ENCODE measurements around the gene TXNRD2. TPM values are rescaled to one million over a fixed set of nuclear protein-coding genes. Genes with fewer than 3 reads are reported as not detected.
A peak's percentile ranks its signal among the peaks of the same experiment; 100 is the strongest.

Gene TXNRD2
- total RNA-seq, 1 experiment from 2014 or later: 19.7 TPM

DNA sequence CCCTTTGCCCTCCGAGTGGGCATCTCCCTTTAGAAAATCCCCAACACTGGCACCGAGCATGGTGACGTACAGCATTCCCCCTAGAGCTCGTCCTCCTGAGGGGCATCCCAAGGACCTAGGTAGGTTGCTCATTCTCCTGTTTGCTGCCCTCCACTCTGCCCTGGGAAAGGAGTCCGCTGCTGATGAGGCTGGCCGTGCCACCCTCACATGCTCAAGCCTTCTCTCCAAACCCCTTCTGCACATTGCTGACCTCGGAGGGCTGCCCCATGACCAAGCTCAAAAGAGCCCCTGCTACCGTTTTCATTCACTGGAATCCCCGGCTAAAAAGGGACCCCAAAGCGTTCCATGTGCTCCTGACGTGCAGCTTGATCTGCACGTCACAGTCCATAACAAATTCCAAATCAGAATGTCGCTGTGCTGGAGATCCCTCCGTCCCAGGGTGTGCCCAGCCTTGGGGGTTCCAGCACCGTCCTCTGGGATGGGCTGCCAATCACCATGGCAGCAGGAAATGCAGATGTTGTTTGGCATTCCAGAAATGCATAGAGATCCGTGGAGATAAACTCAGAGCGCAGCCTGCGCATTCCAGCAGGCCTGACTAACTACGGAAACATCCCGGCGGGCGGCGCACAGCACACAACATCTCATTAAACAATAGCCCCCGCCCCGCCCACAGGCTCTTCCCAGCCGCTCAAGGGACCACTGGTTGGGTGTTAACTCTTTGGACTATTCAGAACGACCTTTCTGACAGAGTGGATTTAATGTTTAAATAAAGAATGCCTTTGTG, 60.6 kb downstream of the TXNRD2 start:
- Histone ChIP-seq H2AFZ (ENCODE audit: low read depth, low read length, poor library complexity, severe bottlenecking) (no peak overlapping the region), H3K4me1 (ENCODE audit: control insufficient read depth in 1 of 2, insufficient read depth in 2 of 2, low read length in 2 of 2) (peaks cover 23 to 34% of the 10 kb centered on the region in 2 experiments), H3K36me3 (ENCODE audit: control insufficient read depth in 1 of 2, insufficient read depth in 2 of 2, low read length in 2 of 2) (no peaks in the 10 kb centered on the region), H3K9me2 (ENCODE audit: insufficient read depth) (no peaks in the 10 kb centered on the region), H3K9me3 (ENCODE audit: control insufficient read depth in 1 of 2, insufficient read depth in 1 of 2, low read depth in 1 of 2, low read length in 2 of 2) (no peaks in the 10 kb centered on the region), H3K4me2 (ENCODE audit: low read length) (peak overlapping the region; percentile 69), H3K27ac (ENCODE audit: low read depth, low read length) (peak overlapping the region; percentile 50; the same call in 1 of the 2 replicates), H3K79me2 (ENCODE audit: insufficient read depth, low read length) (no peaks in the 10 kb centered on the region), H4K20me1 (ENCODE audit: insufficient read depth) (no peaks in the 10 kb centered on the region), H3K27me3 (ENCODE audit: insufficient read depth, low read length) (no peaks in the 10 kb centered on the region), H3K9ac (ENCODE audit: low read length) (peak overlapping the region; percentile 50), H3K4me3 (replicated peaks in 1 of 2; ENCODE audit: low read depth in 1 of 2, low read length in 2 of 2) (peak overlapping the region in 1 of 2 experiments; percentile 28; a peak in 2 of 4 replicates)
- TF ChIP-seq ZFX (IDR thresholded peaks at IDR 0.05) (no peak), EZH2phosphoT487 (IDR thresholded peaks at IDR 0.05; ENCODE audit: borderline replicate concordance) (no peak), FOSL1 (IDR thresholded peaks at IDR 0.05; ENCODE audit: low read depth) (no peak; the same call in none of the 2 replicates), EZH2 (IDR thresholded peaks at IDR 0.05) (no peak), SRF (IDR thresholded peaks at IDR 0.05; ENCODE audit: low read depth) (no peak), SIN3A (IDR thresholded peaks at IDR 0.05; ENCODE audit: low read depth) (no peak)
- TF ChIP-seq, protein P1, sequence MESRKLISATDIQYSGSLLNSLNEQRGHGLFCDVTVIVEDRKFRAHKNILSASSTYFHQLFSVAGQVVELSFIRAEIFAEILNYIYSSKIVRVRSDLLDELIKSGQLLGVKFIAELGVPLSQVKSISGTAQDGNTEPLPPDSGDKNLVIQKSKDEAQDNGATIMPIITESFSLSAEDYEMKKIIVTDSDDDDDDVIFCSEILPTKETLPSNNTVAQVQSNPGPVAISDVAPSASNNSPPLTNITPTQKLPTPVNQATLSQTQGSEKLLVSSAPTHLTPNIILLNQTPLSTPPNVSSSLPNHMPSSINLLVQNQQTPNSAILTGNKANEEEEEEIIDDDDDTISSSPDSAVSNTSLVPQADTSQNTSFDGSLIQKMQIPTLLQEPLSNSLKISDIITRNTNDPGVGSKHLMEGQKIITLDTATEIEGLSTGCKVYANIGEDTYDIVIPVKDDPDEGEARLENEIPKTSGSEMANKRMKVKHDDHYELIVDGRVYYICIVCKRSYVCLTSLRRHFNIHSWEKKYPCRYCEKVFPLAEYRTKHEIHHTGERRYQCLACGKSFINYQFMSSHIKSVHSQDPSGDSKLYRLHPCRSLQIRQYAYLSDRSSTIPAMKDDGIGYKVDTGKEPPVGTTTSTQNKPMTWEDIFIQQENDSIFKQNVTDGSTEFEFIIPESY (IDR thresholded peaks at IDR 0.05; ENCODE audit: extremely low read depth, insufficient replicate concordance, low read length): no peak
- ChIA-PET POLR2A (no interaction called here), CTCF (no interaction called here), RAD21 (ENCODE audit: low non-redundant PET in 1 of 2, low total read pairs in 2 of 2, uncharacterized antibody in 2 of 2, unreplicated experiment in 2 of 2) (no interaction called here)
- ATAC-seq: peak; percentile 90
- intact Hi-C loops (cut with micrococcal nuclease): no loop called here
- no TSS peak for BruUV-seq (replicated peaks)
- peak; percentile 41 for DNase-seq (ENCODE audit: low read depth, low spot score)

All from HCT116 (cell line).